ENCODE results near the gene VMP1.

DNA sequence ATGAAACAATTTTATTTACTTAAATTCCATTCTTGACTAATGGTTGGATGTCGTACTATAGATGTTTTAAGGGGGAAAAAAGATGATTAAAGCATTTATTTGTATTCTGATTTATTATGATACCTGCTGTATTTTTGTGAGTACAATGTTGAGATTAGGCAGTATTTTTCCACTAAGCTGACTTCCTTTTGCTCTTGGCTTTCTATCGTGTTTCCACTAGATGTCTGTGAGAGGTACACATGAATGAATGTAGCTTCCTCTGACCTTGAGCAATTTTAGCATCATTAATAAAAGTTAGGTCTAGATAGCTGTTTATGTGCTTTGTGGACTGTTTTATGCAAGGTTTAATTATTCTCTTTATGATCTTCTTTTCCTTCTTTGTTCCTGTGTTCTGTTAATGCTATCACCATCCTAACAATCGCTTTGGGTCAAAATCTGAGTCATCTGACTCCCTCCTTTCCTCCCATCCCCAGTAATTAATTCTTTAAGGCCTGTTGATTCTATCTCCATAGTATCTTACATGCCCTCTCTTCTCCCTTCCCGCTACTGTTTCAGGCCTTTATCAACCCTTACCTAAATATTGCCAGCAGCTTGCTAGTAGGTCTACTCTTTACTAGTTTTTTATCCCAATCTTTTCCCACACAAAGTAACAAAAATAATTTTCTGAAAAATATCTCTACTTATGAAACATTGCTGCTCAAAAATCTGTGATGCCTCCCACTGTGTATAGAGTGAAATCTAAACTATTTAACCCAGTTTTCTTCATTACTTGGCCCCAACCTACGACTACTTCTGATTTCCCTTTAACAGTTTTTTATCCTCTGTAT is 76.0 kb downstream of the VMP1 start:
- TF ChIP-seq POLR2A (IDR thresholded peaks at IDR 0.05; ENCODE audit: low read depth, low read length) (no peak; the same call in 1 of the 2 replicates), MAFK (IDR thresholded peaks at IDR 0.05; ENCODE audit: low read depth, low read length) (no peak), RAD21 (IDR thresholded peaks at IDR 0.05; ENCODE audit: low read length) (no peak)
- TF ChIP-seq, protein P1, sequence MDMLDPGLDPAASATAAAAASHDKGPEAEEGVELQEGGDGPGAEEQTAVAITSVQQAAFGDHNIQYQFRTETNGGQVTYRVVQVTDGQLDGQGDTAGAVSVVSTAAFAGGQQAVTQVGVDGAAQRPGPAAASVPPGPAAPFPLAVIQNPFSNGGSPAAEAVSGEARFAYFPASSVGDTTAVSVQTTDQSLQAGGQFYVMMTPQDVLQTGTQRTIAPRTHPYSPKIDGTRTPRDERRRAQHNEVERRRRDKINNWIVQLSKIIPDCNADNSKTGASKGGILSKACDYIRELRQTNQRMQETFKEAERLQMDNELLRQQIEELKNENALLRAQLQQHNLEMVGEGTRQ (IDR thresholded peaks at IDR 0.05; ENCODE audit: low read depth, low read length) = no peak; the same call in 1 of the 2 replicates

All from IMR-90 (cell line).